ENCODE data around the gene GPD1L. TPM values are rescaled to one million over a fixed set of nuclear protein-coding genes. Genes with fewer than 3 reads are reported as not detected.
A peak's percentile ranks its signal among the peaks of the same experiment; 100 is the strongest.

GPD1L gene
- total RNA-seq, 8 experiments from 2014 or later, result 5.0 to 33.2 (median 8.5) TPM

DNA sequence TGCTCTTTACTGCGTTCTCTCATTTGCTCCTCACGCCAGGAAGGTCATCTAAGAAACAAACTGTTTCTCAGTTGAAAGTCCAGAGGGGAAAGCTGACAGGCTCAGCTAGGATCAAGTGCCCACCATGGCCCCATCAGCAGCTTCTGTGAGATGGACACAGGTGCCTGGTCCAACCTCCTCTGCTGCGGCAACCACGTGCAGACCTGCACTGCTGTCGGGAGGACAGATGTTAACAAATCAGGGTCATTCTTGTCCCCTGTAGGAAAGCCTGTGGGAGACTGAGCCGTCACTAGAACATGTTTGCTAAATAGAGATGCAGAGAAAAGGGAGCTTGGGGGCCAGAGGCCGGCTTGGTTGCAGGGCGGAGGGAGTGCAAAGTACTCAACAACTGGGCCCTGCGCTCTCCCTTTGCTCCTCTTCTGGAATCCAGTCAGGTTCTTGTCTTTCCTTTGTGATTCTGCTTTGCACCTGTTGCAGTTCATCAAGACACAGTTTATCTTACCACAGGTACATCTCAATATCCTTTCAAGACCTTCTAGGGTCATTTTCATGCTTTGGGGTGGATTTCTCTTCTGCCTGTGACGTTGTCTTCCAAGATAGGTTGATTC lies 20.9 kb downstream of the GPD1L start:
- no peak overlapping the region for H3K27ac ChIP-seq
- WGBS, 10 experiments, result 26 to 100% (median 81%) methylated on average over 2 to 10 of the region's 10 CpGs; no CpG with 5 or more reads in 2 of the 10 experiments
- in situ Hi-C loops (cut with MboI; ENCODE audit: low pct_unique_long_range_greater_than_20kb in 2 of 9, low sequenced_read_pairs in 9 of 9, unreplicated experiment in 9 of 9), result loop anchor here in 1 of 9 experiments (25.0 kb wide), 1 partner anchor 115 kb away; no protein-coding TSS in a partner anchor
- no peak for ATAC-seq (replicated peaks in 6 of 8)
- peaks cover 0 to 2% of the 10 kb centered on the region in 2 donors for H3K4me1 ChIP-seq (replicated peaks in 1 of 2)
- no peak overlapping the region for H3K4me3 ChIP-seq

GRCh38 chr3:32128936-32129335 lies 22.5 kb downstream of the GPD1L start:
- WGBS, 10 experiments, result 45 to 100% (median 76%) methylated on average over 1 to 2 of the region's 2 CpGs; no CpG with 5 or more reads in 3 of the 10 experiments
- Histone ChIP-seq H3K4me1 (replicated peaks in 1 of 2) (peaks cover 0 to 2% of the 10 kb centered on the region in 2 donors), H3K27ac (no peak overlapping the region), H3K4me3 (no peak overlapping the region)
- no peak for ATAC-seq (replicated peaks in 6 of 8)
- in situ Hi-C loops (cut with MboI; ENCODE audit: low pct_unique_long_range_greater_than_20kb in 2 of 9, low sequenced_read_pairs in 9 of 9, unreplicated experiment in 9 of 9), result loop anchor here in 1 of 9 experiments (25.0 kb wide), 1 partner anchor 117 kb away; no protein-coding TSS in a partner anchor

DNA sequence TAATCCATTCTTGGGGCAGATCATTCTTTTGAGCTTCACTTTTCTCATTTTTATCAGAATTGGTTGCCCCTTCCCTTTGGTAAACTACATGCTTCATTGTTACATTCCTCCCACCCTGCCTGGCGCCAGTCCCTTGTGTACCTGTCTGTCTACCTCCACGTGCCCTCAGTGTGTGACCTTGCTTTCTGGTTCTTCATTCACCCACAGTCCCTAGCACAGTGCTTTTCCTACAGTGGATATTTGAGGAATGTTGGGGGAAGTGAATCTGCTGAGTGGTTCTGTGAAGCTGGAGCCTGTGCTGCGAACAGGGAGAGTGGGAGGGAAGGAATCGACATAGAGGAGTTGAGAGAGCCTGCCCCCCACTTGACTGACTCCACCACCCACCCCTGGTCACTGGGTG lies 23.4 kb downstream of the GPD1L start:
- H3K27ac ChIP-seq, result no peak overlapping the region
- peaks cover 0 to 2% of the 10 kb centered on the region in 2 donors for H3K4me1 ChIP-seq (replicated peaks in 1 of 2)
- in situ Hi-C loops (cut with MboI; ENCODE audit: low pct_unique_long_range_greater_than_20kb in 2 of 9, low sequenced_read_pairs in 9 of 9, unreplicated experiment in 9 of 9), result loop anchor here in 2 of 9 experiments (10.0 to 25.0 kb wide), 2 partner anchors 105 to 118 kb away; no protein-coding TSS in a partner anchor
- 75 to 100% (median 90%) methylated on average over 1 to 4 of the region's 4 CpGs; no CpG with 5 or more reads in 5 of the 10 experiments for whole genome bisulfite sequencing, 10 experiments
- no peak overlapping the region for H3K4me3 ChIP-seq
- no peak for ATAC-seq (replicated peaks in 6 of 8)

DNA sequence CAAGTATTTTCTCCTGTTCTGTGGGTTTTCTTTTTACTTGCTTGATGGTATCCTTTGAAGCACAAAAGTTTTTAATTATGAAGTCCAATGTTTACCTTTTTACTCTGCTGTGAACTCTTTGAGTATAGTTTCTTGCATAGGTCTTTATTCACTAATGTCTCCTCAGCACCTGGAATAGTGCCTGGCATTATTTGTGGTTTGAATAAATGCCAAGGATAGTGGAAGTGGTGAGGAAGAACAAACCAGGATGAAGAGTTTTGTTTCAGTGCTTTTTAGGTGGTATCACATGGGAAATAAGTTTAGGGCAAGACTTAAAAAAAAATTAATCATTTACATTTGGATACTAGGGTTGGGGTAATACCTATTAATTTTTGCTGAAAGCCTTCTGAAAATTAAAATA lies 25.7 kb downstream of the GPD1L start:
- Histone ChIP-seq H3K27ac (no peak overlapping the region), H3K4me3 (no peak overlapping the region), H3K4me1 (replicated peaks in 1 of 2) (peaks cover 0 to 2% of the 10 kb centered on the region in 2 donors)
- no peak for ATAC-seq (replicated peaks in 6 of 8)
- in situ Hi-C loops (cut with MboI; ENCODE audit: low pct_unique_long_range_greater_than_20kb in 2 of 9, low sequenced_read_pairs in 9 of 9, unreplicated experiment in 9 of 9), result loop anchor here in 2 of 9 experiments (10.0 to 25.0 kb wide), 2 partner anchors 107 to 120 kb away; no protein-coding TSS in a partner anchor

DNA sequence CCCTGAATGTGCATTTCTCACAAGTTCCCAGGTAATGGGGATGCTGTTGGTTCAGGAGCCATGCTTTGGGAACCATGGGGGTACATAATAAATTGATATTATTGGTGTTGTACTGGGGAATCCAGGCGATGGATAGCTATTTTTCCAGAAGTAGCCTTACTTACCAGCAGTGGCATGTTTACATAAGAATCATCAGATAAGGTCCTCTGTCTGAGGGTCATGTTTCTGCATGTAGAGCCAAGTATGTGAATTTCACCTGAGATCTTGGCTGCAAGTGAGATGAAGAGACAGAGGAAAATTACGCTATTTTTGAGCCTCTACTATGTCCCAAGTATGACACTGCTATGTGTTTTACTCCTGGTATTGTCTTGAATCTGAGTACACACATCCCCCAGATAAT lies 26.3 kb downstream of the GPD1L start:
- Histone ChIP-seq H3K4me3 (no peak overlapping the region), H3K4me1 (replicated peaks in 1 of 2) (peaks cover 0 to 2% of the 10 kb centered on the region in 2 donors), H3K27ac (no peak overlapping the region)
- no peak for ATAC-seq (replicated peaks in 6 of 8)
- in situ Hi-C loops (cut with MboI; ENCODE audit: low pct_unique_long_range_greater_than_20kb in 2 of 9, low sequenced_read_pairs in 9 of 9, unreplicated experiment in 9 of 9), result loop anchor here in 2 of 9 experiments (10.0 to 25.0 kb wide), 2 partner anchors 108 to 120 kb away; no protein-coding TSS in a partner anchor
- 33 to 100% (median 97%) methylated on average over 1 to 2 of the region's 2 CpGs; no CpG with 5 or more reads in 2 of the 10 experiments for WGBS, 10 experiments

GRCh38 chr3:32136703-32137102 lies 30.3 kb downstream of the GPD1L start:
- ATAC-seq (replicated peaks in 6 of 8), result no peak
- Histone ChIP-seq H3K4me1 (replicated peaks in 1 of 2) (no peaks in the 10 kb centered on the region), H3K27ac (no peak overlapping the region), H3K4me3 (no peak overlapping the region)
- in situ Hi-C loops (cut with MboI; ENCODE audit: low pct_unique_long_range_greater_than_20kb in 2 of 9, low sequenced_read_pairs in 9 of 9, unreplicated experiment in 9 of 9), result loop anchor here in 2 of 9 experiments (10.0 to 25.0 kb wide), 2 partner anchors 112 to 124 kb away; no protein-coding TSS in a partner anchor
- 40 to 100% (median 76%) methylated on average over 1 of the region's 1 CpG; no CpG with 5 or more reads in 6 of the 10 experiments for WGBS, 10 experiments

DNA sequence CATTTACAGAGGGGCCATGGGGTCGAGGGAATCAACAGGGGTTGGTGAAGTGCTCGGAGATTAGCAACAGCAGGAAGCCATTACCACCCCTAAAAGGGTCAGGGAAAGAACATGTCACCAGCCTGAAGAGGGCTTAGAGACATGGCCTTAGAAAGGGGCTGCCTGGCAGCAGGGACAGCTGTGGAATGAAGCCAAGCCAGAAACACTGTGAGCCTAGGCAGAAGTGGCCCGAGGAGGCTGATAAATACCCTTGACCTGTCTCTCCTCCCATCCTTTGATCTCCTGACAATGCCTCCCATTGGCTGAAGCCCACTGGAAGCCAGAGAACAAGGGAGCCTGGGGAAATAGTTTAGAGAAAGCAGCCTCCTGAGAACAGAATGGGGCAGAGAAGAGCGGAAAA lies 31.4 kb downstream of the GPD1L start:
- H3K4me3 ChIP-seq, result no peak overlapping the region
- 40 to 80% (median 75%) methylated on average over 1 to 4 of the region's 4 CpGs; no CpG with 5 or more reads in 4 of the 10 experiments for WGBS, 10 experiments
- no peak for ATAC-seq (replicated peaks in 6 of 8)
- in situ Hi-C loops (cut with MboI; ENCODE audit: low pct_unique_long_range_greater_than_20kb in 2 of 9, low sequenced_read_pairs in 9 of 9, unreplicated experiment in 9 of 9), result loop anchor here in 2 of 9 experiments (10.0 to 25.0 kb wide), 2 partner anchors 113 to 126 kb away; no protein-coding TSS in a partner anchor
- no peaks in the 10 kb centered on the region for H3K4me1 ChIP-seq (replicated peaks in 1 of 2)
- H3K27ac ChIP-seq, result no peak overlapping the region

DNA sequence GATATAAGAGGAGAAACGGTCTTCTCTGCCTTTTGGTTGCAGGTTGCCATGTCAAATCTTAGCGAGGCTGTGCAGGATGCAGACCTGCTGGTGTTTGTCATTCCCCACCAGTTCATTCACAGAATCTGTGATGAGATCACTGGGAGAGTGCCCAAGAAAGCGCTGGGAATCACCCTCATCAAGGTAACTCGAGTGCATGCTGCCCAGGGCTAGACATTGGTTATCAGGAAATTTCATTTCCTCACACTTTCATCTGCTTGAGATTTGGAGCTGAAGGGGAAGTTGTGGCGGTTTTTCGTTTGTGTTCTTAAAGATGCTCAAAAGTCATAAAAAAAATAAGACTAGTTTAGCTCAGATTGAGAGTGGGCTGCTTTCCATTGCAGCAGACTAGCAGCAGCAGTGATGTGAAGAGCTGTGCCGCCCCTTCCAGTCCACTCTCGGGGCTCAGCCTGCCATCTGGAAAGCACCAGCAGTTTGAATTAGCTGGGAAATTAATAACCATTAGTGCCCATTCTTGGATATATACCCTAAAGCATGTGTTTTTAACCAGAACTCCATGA lies 32.2 kb downstream of the GPD1L start:
- in situ Hi-C loops (cut with MboI; ENCODE audit: low pct_unique_long_range_greater_than_20kb in 2 of 9, low sequenced_read_pairs in 9 of 9, unreplicated experiment in 9 of 9), result loop anchor here in 2 of 9 experiments (10.0 to 25.0 kb wide), 2 partner anchors 114 to 126 kb away; no protein-coding TSS in a partner anchor
- Histone ChIP-seq H3K4me1 (replicated peaks in 1 of 2) (no peaks in the 10 kb centered on the region), H3K4me3 (no peak overlapping the region), H3K27ac (no peak overlapping the region)
- ATAC-seq (replicated peaks in 6 of 8), result peak in 1 of 8 experiments; percentile 34
- WGBS, 10 experiments, result 50 to 100% (median 83%) methylated on average over 1 to 6 of the region's 8 CpGs; no CpG with 5 or more reads in 2 of the 10 experiments

DNA sequence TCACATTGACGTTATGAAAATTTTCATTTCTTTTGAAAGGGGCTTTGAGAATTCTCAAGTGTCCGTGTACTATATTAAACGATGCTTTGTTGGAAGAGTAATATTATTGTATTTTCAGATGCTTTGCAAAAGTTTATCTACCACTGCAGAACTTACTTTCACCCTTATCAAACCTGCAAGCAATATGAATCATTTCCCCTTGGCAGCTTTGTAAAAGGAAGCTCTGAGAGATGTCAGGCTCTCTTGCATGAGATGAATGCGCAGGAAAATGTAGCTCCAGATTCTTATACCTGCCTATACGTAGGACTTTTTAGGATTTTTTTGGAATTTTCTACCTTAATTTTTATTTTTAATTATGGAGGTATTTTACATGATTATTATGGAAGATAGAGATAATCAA lies 34.5 kb downstream of the GPD1L start:
- 73 to 96% (median 90%) methylated on average over 2 to 5 of the region's 5 CpGs for whole genome bisulfite sequencing, 10 experiments
- no peak overlapping the region for H3K4me3 ChIP-seq
- in situ Hi-C loops (cut with MboI; ENCODE audit: low pct_unique_long_range_greater_than_20kb in 2 of 9, low sequenced_read_pairs in 9 of 9, unreplicated experiment in 9 of 9), result loop anchor here in 1 of 9 experiments (25.0 kb wide), 1 partner anchor 129 kb away; no protein-coding TSS in a partner anchor
- H3K4me1 ChIP-seq (replicated peaks in 1 of 2), result no peaks in the 10 kb centered on the region
- no peak overlapping the region for H3K27ac ChIP-seq
- ATAC-seq (replicated peaks in 6 of 8), result no peak

DNA sequence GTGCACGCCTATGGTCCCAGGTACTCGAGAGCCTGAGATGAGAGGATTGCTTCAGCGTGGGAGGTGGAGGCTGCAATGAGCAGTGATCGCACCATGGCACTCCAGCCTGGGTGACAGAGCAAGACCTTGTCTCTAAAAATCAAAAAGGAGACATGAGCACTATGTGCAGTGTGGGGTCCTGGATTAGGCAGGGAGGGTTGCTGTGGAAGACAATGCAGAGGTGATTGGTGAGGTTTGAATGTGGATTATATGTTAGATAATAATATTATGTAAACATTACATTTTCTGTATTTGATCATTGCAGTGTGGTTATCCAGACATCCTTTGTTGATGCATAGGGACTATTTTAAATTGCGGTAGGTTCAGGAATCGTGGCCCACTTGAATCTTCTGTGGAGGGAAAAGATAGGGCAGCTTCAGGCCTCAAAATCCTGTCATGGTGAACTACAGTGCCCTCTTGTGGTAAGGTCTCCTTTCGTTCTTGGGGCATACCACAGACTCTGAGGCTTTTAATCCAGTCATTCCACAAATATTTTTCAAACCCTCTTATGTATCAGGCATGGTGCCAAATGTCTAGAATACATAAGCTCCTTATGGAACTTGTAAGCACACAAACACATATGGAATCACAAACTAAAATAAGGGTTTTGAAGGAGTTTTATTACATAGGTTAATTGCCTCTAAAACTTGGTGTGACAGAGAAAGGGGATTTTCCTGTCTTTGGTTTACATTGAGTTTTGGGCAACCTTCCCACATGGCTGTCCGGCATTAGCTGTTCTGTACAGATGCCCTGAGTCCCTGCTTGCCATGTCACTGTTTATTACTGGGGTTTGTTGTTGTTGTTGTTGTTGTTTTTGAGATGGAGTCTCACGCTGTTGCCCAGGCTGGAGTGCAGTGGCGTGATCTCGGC lies 37.7 kb downstream of the GPD1L start:
- Histone ChIP-seq H3K4me3 (no peak overlapping the region), H3K27ac (no peak overlapping the region), H3K4me1 (replicated peaks in 1 of 2) (peaks cover 8% of the 10 kb centered on the region in 2 donors)
- WGBS, 10 experiments, result 8 to 96% (median 57%) methylated on average over 2 to 5 of the region's 11 CpGs
- in situ Hi-C loops (cut with MboI; ENCODE audit: low pct_unique_long_range_greater_than_20kb in 2 of 9, low sequenced_read_pairs in 9 of 9, unreplicated experiment in 9 of 9), result loop anchor here in 1 of 9 experiments (25.0 kb wide), 1 partner anchor 132 kb away; no protein-coding TSS in a partner anchor
- ATAC-seq (replicated peaks in 6 of 8), result peak; percentile 42 to 94 (median 60)

- in situ Hi-C loops (cut with MboI; ENCODE audit: low pct_unique_long_range_greater_than_20kb in 2 of 9, low sequenced_read_pairs in 9 of 9, unreplicated experiment in 9 of 9), result loop anchor here in 1 of 9 experiments (25.0 kb wide), 1 partner anchor 134 kb away; no protein-coding TSS in a partner anchor
- peaks cover 8% of the 10 kb centered on the region in 2 donors for H3K4me1 ChIP-seq (replicated peaks in 1 of 2)
- ATAC-seq (replicated peaks in 6 of 8), result no peak
- no peak overlapping the region for H3K4me3 ChIP-seq
- no peak overlapping the region for H3K27ac ChIP-seq
- WGBS, 10 experiments, result 24 to 100% (median 50%) methylated on average over 1 to 3 of the region's 3 CpGs; no CpG with 5 or more reads in 3 of the 10 experiments
Measured at GRCh38 chr3:32146746-32147211, 40.4 kb downstream of the GPD1L start.

- Histone ChIP-seq H3K27ac (no peak overlapping the region), H3K4me3 (no peak overlapping the region), H3K4me1 (replicated peaks in 1 of 2) (peaks cover 8% of the 10 kb centered on the region in 2 donors)
- in situ Hi-C loops (cut with MboI; ENCODE audit: low pct_unique_long_range_greater_than_20kb in 2 of 9, low sequenced_read_pairs in 9 of 9, unreplicated experiment in 9 of 9), result loop anchor here in 1 of 9 experiments (25.0 kb wide), 1 partner anchor 135 kb away; no protein-coding TSS in a partner anchor
- peak in 1 of 8 experiments; percentile 17 for ATAC-seq (replicated peaks in 6 of 8)
- 57 to 80% (median 67%) methylated on average over 1 of the region's 1 CpG; no CpG with 5 or more reads in 7 of the 10 experiments for WGBS, 10 experiments
Measured at GRCh38 chr3:32147509-32147908, 41.1 kb downstream of the GPD1L start.
